Measurements from ENCODE around the gene KRT6B.

KRT6B gene

GRCh38 chr12:52407918-52408317, 44.0 kb downstream of the KRT6B start:
- DNase-seq = no peak

- DNase-seq = no peak
Measured at GRCh38 chr12:52405922-52406385, 46.0 kb downstream of the KRT6B start, which contains the start of gene KRT82. Gene KRT82, minus strand, starts transcription at chr12:52406335. Its CDS starts 58 bp downstream, at chr12:52406277.

GRCh38 chr12:52404951-52405350, 47.0 kb downstream of the KRT6B start:
- DNase-seq = no peak

GRCh38 chr12:52403561-52403960, 48.4 kb downstream of the KRT6B start:
- DNase-seq = no peak

- DNase-seq = no peak
Measured at GRCh38 chr12:52402873-52403540, 48.9 kb downstream of the KRT6B start.

GRCh38 chr12:52402377-52402776, 49.6 kb downstream of the KRT6B start:
- DNase-seq = no peak

GRCh38 chr12:52401926-52402325, 50.0 kb downstream of the KRT6B start:
- no peak for DNase-seq

- no peak for DNase-seq
Measured at GRCh38 chr12:52401526-52401925, 50.4 kb downstream of the KRT6B start.

GRCh38 chr12:52400906-52401305, 51.0 kb downstream of the KRT6B start:
- no peak for DNase-seq

GRCh38 chr12:52399756-52400155, 52.2 kb downstream of the KRT6B start:
- DNase-seq = no peak

- DNase-seq = no peak
Measured at GRCh38 chr12:52398176-52398575, 53.8 kb downstream of the KRT6B start.

GRCh38 chr12:52396656-52397055, 55.3 kb downstream of the KRT6B start:
- no peak for DNase-seq

All from islet precursor cell (in vitro differentiated cells).